Mammary epithelial cell (primary cell): Measurements from ENCODE around the gene WDR19.
"Not testable (repeated sequence)": the region's sequence is repeated elsewhere in the genome, so short reads cannot be mapped to it uniquely, and the experiment has no call there.

Experiments used
- CTCF ChIP-seq, 2 donors: IDR thresholded peaks in 1 of 2; conservative IDR thresholded peaks in 1 of 2; 2 replicates each; pipeline ENCODE4 v1.5.1; 2011 to 2012; ENCODE audit warnings: inconsistent platforms in 2 of 2, low read length in 2 of 2, mild to moderate bottlenecking in 2 of 2, control low read depth in 1 of 2, low read depth in 1 of 2; ENCODE audit not compliant: insufficient read depth in 1 of 2; ENCODE audit errors: extremely low read depth in 1 of 2
- EZH2 ChIP-seq: IDR thresholded peaks from 2 replicates; pipeline ENCODE4 v1.6.1; 2012; ENCODE audit warnings: low read length, inconsistent platforms, borderline replicate concordance

- TF ChIP-seq CTCF (conservative IDR thresholded peaks at IDR 0.05 in 1 of 2, IDR thresholded peaks at IDR 0.05 in 1 of 2; ENCODE audit: extremely low read depth in 1 of 2, insufficient read depth in 1 of 2, low read depth in 1 of 2, low read length in 2 of 2); EZH2: not testable (repeated sequence)
These were observed 1.7 kb upstream of the WDR19 start for GRCh38 chr4:39180629-39181028.
